Brain microvascular endothelial cell (primary cell): ENCODE measurements around the gene DIPK1A.

ENCODE experiments used
- DNase-seq: peaks from one replicate; pipeline ENCODE4 v3.0.0-alpha.2; 2020
- H3K27ac ChIP-seq: fragments of 250-450 bp; sonication (Bioruptor Pico); 2 replicates; pipeline ENCODE4 v1.5.1; 2020; ENCODE audit warnings: mild to moderate bottlenecking, moderate library complexity
- H3K27me3 ChIP-seq: fragments of 250-450 bp; sonication (Bioruptor Pico); replicated peaks from 2 replicates; pipeline ENCODE4 v1.5.1; 2020; ENCODE audit warnings: mild to moderate bottlenecking
- H3K36me3 ChIP-seq: fragments of 250-450 bp; sonication (Bioruptor Pico); replicated peaks from 2 replicates; pipeline ENCODE4 v1.5.1; 2020; ENCODE audit warnings: mild to moderate bottlenecking
- H3K4me3 ChIP-seq: 2 replicates; pipeline ENCODE4 v1.5.1; 2011; ENCODE audit warnings: low read depth, mild to moderate bottlenecking, control low read depth, low read length, moderate library complexity
- in situ Hi-C: cut with HindIII; loops from 2 replicates; pipeline ENCODE4 v1.10.0; 2017; ENCODE audit warnings: low sequenced_read_pairs, low pct_ligation_motif_present
- TF ChIP-seq, protein P1 (sequence below): IDR thresholded peaks from 2 replicates; pipeline ENCODE4 v1.5.1; 2011; ENCODE audit warnings: low read depth, mild to moderate bottlenecking, moderate library complexity, low read length, control low read depth, inconsistent platforms; ENCODE audit errors: missing control alignments

The DIPK1A gene

DNA sequence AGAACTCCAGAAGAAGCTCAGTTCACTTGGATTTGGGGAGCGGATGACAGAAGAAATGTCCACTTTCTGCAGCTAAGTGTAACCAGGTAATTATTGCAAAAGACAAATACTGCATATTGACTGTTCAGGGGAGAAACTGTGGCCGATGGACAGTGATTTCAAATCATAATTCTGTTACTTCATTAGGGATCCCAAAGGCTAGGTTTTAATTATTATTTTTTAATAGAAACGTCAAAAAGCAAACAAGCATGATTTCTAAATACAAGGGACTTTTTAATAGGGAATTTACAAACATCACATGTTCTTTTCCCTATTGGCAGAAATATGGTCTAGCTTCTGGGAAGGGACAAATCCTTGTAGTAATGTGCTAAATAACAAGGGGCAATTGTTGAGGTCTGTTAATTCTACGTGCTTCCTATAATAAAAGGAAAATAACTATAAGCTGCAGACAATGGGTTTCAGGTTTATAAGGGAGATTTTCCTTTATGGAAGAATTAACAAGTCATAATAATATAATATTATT lies 15.5 kb downstream of the DIPK1A start:
- no peaks in the 10 kb centered on the region for H3K27me3 ChIP-seq
- no peaks in the 10 kb centered on the region for H3K36me3 ChIP-seq
- H3K4me3 ChIP-seq, result no peak overlapping the region
- DNase-seq, result no peak
- in situ Hi-C loops, result no loop called here
- H3K27ac ChIP-seq, result no peak overlapping the region
- TF ChIP-seq, protein P1, sequence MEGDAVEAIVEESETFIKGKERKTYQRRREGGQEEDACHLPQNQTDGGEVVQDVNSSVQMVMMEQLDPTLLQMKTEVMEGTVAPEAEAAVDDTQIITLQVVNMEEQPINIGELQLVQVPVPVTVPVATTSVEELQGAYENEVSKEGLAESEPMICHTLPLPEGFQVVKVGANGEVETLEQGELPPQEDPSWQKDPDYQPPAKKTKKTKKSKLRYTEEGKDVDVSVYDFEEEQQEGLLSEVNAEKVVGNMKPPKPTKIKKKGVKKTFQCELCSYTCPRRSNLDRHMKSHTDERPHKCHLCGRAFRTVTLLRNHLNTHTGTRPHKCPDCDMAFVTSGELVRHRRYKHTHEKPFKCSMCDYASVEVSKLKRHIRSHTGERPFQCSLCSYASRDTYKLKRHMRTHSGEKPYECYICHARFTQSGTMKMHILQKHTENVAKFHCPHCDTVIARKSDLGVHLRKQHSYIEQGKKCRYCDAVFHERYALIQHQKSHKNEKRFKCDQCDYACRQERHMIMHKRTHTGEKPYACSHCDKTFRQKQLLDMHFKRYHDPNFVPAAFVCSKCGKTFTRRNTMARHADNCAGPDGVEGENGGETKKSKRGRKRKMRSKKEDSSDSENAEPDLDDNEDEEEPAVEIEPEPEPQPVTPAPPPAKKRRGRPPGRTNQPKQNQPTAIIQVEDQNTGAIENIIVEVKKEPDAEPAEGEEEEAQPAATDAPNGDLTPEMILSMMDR, result no peak

- DNase-seq, result no peak
- TF ChIP-seq, protein P1, result no peak
- Histone ChIP-seq H3K27me3 (no peaks in the 10 kb centered on the region), H3K27ac (no peak overlapping the region), H3K4me3 (no peak overlapping the region), H3K36me3 (no peaks in the 10 kb centered on the region)
- in situ Hi-C loops, result no loop called here
Observed at GRCh38 chr1:92944901-92945747, 16.1 kb downstream of the DIPK1A start.

- Histone ChIP-seq H3K27ac (no peak overlapping the region), H3K36me3 (no peaks in the 10 kb centered on the region), H3K4me3 (no peak overlapping the region), H3K27me3 (no peaks in the 10 kb centered on the region)
- in situ Hi-C loops, result no loop called here
- TF ChIP-seq, protein P1, result no peak
- DNase-seq, result no peak
Observed at GRCh38 chr1:92943502-92943847, 17.8 kb downstream of the DIPK1A start.

- H3K27ac ChIP-seq, result no peak overlapping the region
- no peaks in the 10 kb centered on the region for H3K36me3 ChIP-seq
- in situ Hi-C loops, result no loop called here
- TF ChIP-seq, protein P1, result no peak
- no peak for DNase-seq
- no peak overlapping the region for H3K4me3 ChIP-seq
- H3K27me3 ChIP-seq, result no peaks in the 10 kb centered on the region
Observed at GRCh38 chr1:92940541-92940940, 20.7 kb downstream of the DIPK1A start.

GRCh38 chr1:92937731-92938130 lies 23.5 kb downstream of the DIPK1A start:
- H3K27ac ChIP-seq, result no peak overlapping the region
- no peak for DNase-seq
- no peaks in the 10 kb centered on the region for H3K36me3 ChIP-seq
- TF ChIP-seq, protein P1, result no peak
- H3K4me3 ChIP-seq, result no peak overlapping the region
- H3K27me3 ChIP-seq, result no peaks in the 10 kb centered on the region
- in situ Hi-C loops, result no loop called here
